ENCODE results near the gene GPRIN3. TPM values are rescaled to one million over a fixed set of nuclear protein-coding genes. Genes with fewer than 3 reads are reported as not detected.

GPRIN3 gene
- total RNA-seq, 1 experiment from 2014 or later, result 0.39 TPM

GRCh38 chr4:89338206-89338605, 30.6 kb upstream of the GPRIN3 start:
- no peak for ATAC-seq
- Histone ChIP-seq H2AFZ (ENCODE audit: low read depth, low read length, poor library complexity, severe bottlenecking) (no peak overlapping the region), H3K9me3 (ENCODE audit: control insufficient read depth in 1 of 2, insufficient read depth in 1 of 2, low read depth in 1 of 2, low read length in 2 of 2) (no peaks in the 10 kb centered on the region), H3K9me2 (ENCODE audit: insufficient read depth) (no peaks in the 10 kb centered on the region), H3K27ac (ENCODE audit: low read depth, low read length) (no peak overlapping the region), H3K9ac (ENCODE audit: low read length) (no peak overlapping the region), H4K20me1 (ENCODE audit: insufficient read depth) (no peaks in the 10 kb centered on the region), H3K79me2 (ENCODE audit: insufficient read depth, low read length) (no peaks in the 10 kb centered on the region), H3K36me3 (ENCODE audit: control insufficient read depth in 1 of 2, insufficient read depth in 2 of 2, low read length in 2 of 2) (no peaks in the 10 kb centered on the region), H3K4me2 (ENCODE audit: low read length) (no peak overlapping the region), H3K27me3 (ENCODE audit: insufficient read depth, low read length) (no peaks in the 10 kb centered on the region), H3K4me1 (ENCODE audit: control insufficient read depth in 1 of 2, insufficient read depth in 2 of 2, low read length in 2 of 2) (no peaks in the 10 kb centered on the region), H3K4me3 (replicated peaks in 1 of 2; ENCODE audit: low read depth in 1 of 2, low read length in 2 of 2) (no peak overlapping the region)
- no peak for TF ChIP-seq EZH2 (IDR thresholded peaks at IDR 0.05)
- no peak for TF ChIP-seq ZBTB33 (IDR thresholded peaks at IDR 0.05; ENCODE audit: extremely low read depth, insufficient replicate concordance, low read length)
- TF ChIP-seq ELF1 (IDR thresholded peaks at IDR 0.05; ENCODE audit: borderline replicate concordance, low read depth), result no peak
- TF ChIP-seq POLR2A (IDR thresholded peaks at IDR 0.05; ENCODE audit: borderline replicate concordance, extremely low read depth, insufficient read depth, insufficient read length), result no peak
- intact Hi-C loops (cut with micrococcal nuclease), result no loop called here
- no TSS peak for BruUV-seq (replicated peaks)
- ChIA-PET CTCF (no interaction called here), RAD21 (ENCODE audit: low non-redundant PET in 1 of 2, low total read pairs in 2 of 2, uncharacterized antibody in 2 of 2, unreplicated experiment in 2 of 2) (no interaction called here), POLR2A (no interaction called here)
- DNase-seq (ENCODE audit: low read depth, low spot score), result no peak

- intact Hi-C loops (cut with micrococcal nuclease), result no loop called here
- Histone ChIP-seq H3K36me3 (ENCODE audit: control insufficient read depth in 1 of 2, insufficient read depth in 2 of 2, low read length in 2 of 2) (no peaks in the 10 kb centered on the region), H3K9ac (ENCODE audit: low read length) (no peak overlapping the region), H3K9me3 (ENCODE audit: control insufficient read depth in 1 of 2, insufficient read depth in 1 of 2, low read depth in 1 of 2, low read length in 2 of 2) (no peaks in the 10 kb centered on the region), H3K79me2 (ENCODE audit: insufficient read depth, low read length) (no peaks in the 10 kb centered on the region), H3K4me3 (replicated peaks in 1 of 2; ENCODE audit: low read depth in 1 of 2, low read length in 2 of 2) (no peak overlapping the region), H3K27ac (ENCODE audit: low read depth, low read length) (no peak overlapping the region), H3K9me2 (ENCODE audit: insufficient read depth) (no peaks in the 10 kb centered on the region), H4K20me1 (ENCODE audit: insufficient read depth) (no peaks in the 10 kb centered on the region), H3K27me3 (ENCODE audit: insufficient read depth, low read length) (no peaks in the 10 kb centered on the region), H3K4me1 (ENCODE audit: control insufficient read depth in 1 of 2, insufficient read depth in 2 of 2, low read length in 2 of 2) (no peaks in the 10 kb centered on the region), H3K4me2 (ENCODE audit: low read length) (no peak overlapping the region), H2AFZ (ENCODE audit: low read depth, low read length, poor library complexity, severe bottlenecking) (no peak overlapping the region)
- POLR2A ChIA-PET, result no interaction called here
- ATAC-seq (no peak), DNase-seq (ENCODE audit: low read depth, low spot score) (no peak)
- RAD21 ChIA-PET (ENCODE audit: low non-redundant PET in 1 of 2, low total read pairs in 2 of 2, uncharacterized antibody in 2 of 2, unreplicated experiment in 2 of 2), result no interaction called here
- no peak for TF ChIP-seq SP1 (IDR thresholded peaks at IDR 0.05; ENCODE audit: low read depth)
- no peak for TF ChIP-seq CTCF (IDR thresholded peaks at IDR 0.05 in 2 of 3, conservative IDR thresholded peaks at IDR 0.05 in 1 of 3; ENCODE audit: borderline replicate concordance in 1 of 3, insufficient read depth in 1 of 3, low read depth in 2 of 3, low read length in 2 of 3)
- no peak for TF ChIP-seq SIN3A (IDR thresholded peaks at IDR 0.05; ENCODE audit: low read depth)
- no peak for TF ChIP-seq JUND (IDR thresholded peaks at IDR 0.05)
- TF ChIP-seq SRF (IDR thresholded peaks at IDR 0.05; ENCODE audit: low read depth), result no peak
- TF ChIP-seq FOSL1 (IDR thresholded peaks at IDR 0.05; ENCODE audit: low read depth), result no peak
- TF ChIP-seq TCF7L2 (IDR thresholded peaks at IDR 0.05; ENCODE audit: borderline replicate concordance, extremely low read depth, insufficient read depth, insufficient read length), result no peak
- TF ChIP-seq EZH2phosphoT487 (IDR thresholded peaks at IDR 0.05; ENCODE audit: borderline replicate concordance), result no peak
- no peak for TF ChIP-seq MAX (IDR thresholded peaks at IDR 0.05)
- no peak for TF ChIP-seq ELF1 (IDR thresholded peaks at IDR 0.05; ENCODE audit: borderline replicate concordance, low read depth)
- no peak for TF ChIP-seq ATF3 (IDR thresholded peaks at IDR 0.05)
- TF ChIP-seq EGR1 (IDR thresholded peaks at IDR 0.05; ENCODE audit: low read depth), result no peak
- BruUV-seq (replicated peaks), result no TSS peak
- CTCF ChIA-PET, result no interaction called here
Observed at GRCh38 chr4:89337681-89338080, 30.1 kb upstream of the GPRIN3 start.

All from HCT116 (cell line).